Left kidney (tissue), 8 donors: Measurements from ENCODE around the gene SUMF2. TPM values are rescaled to one million over a fixed set of nuclear protein-coding genes. Genes with fewer than 3 reads are reported as not detected.
"Not testable (repeated sequence)": the region's sequence is repeated elsewhere in the genome, so short reads cannot be mapped to it uniquely, and the experiment has no call there.

Experiments used
- DNase-seq: peaks from one replicate; pipeline ENCODE4 v3.0.0-alpha.2; 2013
- long read RNA-seq, 8 donors: transcript quantifications; one replicate each; lab custom pipeline, GENCODE V29; 2026
- polyA plus RNA-seq: library from polyadenylated mRNA; unstranded; fragments of 120-200 nt; gene quantifications from one replicate; pipeline ENCODE4 v1.2.1, GENCODE V29; 2013; ENCODE audit not compliant: insufficient read length

SUMF2 gene
- 153 TPM for polyA plus RNA-seq
- long read RNA-seq, donor 1, transcript SUMF2-208 (9 exons, 2,052 nt) = major isoform, 20 of 29 reads
- long read RNA-seq, donor 1, partial matches to known transcripts = 0 of 29 reads
- long read RNA-seq, donor 1, other reads (novel, unspliced or antisense) = 0 of 29 reads
- long read RNA-seq, donor 2, transcript SUMF2-208 (9 exons, 2,052 nt) = major isoform, 12 of 19 reads
- long read RNA-seq, donor 2, partial matches to known transcripts = 0 of 19 reads
- long read RNA-seq, donor 2, other reads (novel, unspliced or antisense) = 0 of 19 reads
- long read RNA-seq, donor 3, transcript SUMF2-208 (9 exons, 2,052 nt) = major isoform, 13 of 24 reads
- long read RNA-seq, donor 3, partial matches to known transcripts = 0 of 24 reads
- long read RNA-seq, donor 3, other reads (novel, unspliced or antisense) = 0 of 24 reads
- long read RNA-seq, donor 4, partial matches to known transcripts = 0 of 1 reads
- long read RNA-seq, donor 4, other reads (novel, unspliced or antisense) = 0 of 1 reads
- long read RNA-seq, donor 5, transcript SUMF2-208 (9 exons, 2,052 nt) = major isoform, 40 of 2,153 reads
- long read RNA-seq, donor 5, partial matches to known transcripts = 2,091 of 2,153 reads
- long read RNA-seq, donor 5, other reads (novel, unspliced or antisense) = 12 of 2,153 reads
- long read RNA-seq, donor 6, transcript SUMF2-208 (9 exons, 2,052 nt) = major isoform, 24 of 110 reads
- long read RNA-seq, donor 6, partial matches to known transcripts = 76 of 110 reads
- long read RNA-seq, donor 6, other reads (novel, unspliced or antisense) = 0 of 110 reads
- long read RNA-seq, donor 7, transcript SUMF2-208 (9 exons, 2,052 nt) = major isoform, 25 of 1,847 reads
- long read RNA-seq, donor 7, partial matches to known transcripts = 516 of 1,847 reads
- long read RNA-seq, donor 7, other reads (novel, unspliced or antisense) = 1,290 of 1,847 reads
- long read RNA-seq, donor 8, transcript SUMF2-208 (9 exons, 2,052 nt) = major isoform, 5 of 10 reads
- long read RNA-seq, donor 8, partial matches to known transcripts = 0 of 10 reads
- long read RNA-seq, donor 8, other reads (novel, unspliced or antisense) = 0 of 10 reads

DNA sequence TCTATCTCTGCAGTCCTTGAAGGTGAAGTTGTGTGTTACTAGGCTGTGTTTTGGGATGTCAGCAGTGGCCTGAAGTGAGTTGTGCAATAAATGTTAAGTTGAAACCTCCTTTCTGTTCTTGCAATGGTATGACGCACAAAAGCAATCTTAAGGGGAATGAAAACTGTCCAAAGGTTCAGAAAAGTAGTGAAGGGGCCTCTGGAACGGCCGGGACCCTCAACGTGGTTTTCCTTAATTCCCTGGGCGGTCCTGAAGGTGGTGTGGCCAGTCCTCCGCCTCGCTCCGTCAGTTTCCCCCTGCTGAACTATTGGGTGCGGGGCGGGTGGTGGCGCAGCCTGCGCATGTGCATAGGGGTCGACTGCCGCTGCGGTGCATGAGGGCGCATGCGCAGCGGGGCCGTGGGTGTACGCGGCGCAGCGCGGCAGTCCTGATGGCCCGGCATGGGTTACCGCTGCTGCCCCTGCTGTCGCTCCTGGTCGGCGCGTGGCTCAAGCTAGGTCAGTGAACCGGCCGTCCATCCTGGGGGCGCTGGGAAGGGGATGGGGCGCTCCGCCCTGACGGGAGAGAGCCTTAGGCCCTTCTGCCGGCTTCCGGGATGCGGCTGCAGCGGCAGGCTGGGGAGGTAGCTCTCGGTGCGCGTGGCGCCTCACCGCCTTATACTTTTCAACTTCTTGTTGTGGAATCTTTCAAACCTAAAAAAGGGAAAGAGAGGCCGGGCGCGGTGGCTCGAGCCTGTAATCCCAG lies at the start of gene SUMF2:
Gene SUMF2 (plus strand): TSS at position 405 of the 744 bp plus-strand sequence. CDS start 26 bp downstream, at position 431.
- DNase-seq = peak; percentile 90

DNA sequence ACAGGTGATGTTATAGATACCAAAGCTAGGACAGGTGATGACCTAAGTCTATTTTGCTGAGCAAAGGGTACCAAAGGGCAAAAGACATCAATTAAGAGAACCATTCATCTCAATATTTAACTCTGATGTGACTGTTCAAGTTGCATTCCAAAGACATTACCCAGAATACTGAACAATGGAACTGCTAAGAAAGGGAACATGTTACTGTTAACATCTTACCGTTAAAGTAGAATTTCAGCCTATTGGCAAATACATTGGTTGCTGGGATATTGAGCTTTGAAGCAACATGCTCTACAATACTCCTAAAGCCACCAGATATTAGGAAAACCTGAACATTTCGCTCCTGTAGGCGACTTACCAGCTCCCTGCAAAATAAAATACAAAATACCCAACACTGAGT lies 47.1 kb upstream of the SUMF2 start:
- DNase-seq = not testable (repeated sequence)

DNA sequence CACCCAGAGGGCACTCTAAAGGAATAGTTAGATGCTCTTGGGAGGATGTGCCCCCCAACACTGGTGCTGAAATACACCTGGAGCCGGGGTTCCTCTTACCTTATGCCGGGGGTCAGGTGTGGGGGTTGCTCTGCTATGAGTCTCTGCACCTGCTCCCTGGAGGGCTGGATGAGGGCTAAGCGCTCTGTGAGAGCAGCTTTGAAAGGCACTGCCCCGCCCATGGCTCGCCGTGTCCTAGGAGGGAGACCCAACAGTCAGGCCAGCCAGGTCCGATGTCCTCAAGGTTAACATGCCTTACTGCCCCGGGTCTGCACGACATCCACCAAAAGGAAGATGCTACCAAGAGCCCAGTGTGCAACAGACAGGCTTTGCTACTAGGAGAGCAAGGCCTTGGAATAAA lies 44.6 kb upstream of the SUMF2 start:
- no peak for DNase-seq

DNA sequence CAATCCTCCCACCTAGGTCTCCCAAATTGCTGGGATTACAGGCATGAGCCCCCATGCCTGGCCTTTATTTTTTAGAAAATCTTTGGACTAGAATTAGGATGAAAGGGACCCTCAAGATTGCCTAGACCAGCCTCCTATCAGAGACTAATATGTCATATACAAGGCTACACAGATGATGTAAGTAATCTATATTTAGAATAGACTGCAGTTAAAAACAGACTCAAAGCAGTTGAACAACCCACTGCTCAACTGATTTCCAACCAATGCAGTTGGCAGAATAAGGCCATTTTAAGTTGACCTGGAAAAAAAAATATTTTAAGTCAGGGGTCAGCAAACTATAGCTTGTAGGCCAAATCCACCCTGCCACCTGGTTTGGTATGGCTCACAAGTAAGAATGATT lies 40.6 kb upstream of the SUMF2 start:
- no peak for DNase-seq

DNA sequence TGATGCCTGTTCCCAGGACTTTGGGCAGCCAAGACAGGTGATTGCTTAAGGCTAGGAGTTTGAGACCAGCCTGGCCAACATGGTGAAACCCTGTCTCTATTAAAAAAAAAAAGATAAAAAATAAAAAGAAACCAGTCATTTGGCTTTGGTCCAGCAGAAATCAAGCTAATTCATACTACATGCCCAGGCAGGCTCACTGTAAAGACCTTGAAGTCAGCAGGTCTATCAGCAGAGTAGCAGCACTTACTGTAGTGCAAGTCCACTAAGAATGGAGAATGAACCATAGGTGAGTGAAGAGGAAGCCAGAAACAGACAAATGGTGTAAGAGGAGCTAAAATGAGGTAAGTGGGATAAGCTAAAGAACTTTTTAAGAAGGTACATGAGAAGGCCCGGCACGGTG lies 37.5 kb upstream of the SUMF2 start:
- no peak for DNase-seq

DNA sequence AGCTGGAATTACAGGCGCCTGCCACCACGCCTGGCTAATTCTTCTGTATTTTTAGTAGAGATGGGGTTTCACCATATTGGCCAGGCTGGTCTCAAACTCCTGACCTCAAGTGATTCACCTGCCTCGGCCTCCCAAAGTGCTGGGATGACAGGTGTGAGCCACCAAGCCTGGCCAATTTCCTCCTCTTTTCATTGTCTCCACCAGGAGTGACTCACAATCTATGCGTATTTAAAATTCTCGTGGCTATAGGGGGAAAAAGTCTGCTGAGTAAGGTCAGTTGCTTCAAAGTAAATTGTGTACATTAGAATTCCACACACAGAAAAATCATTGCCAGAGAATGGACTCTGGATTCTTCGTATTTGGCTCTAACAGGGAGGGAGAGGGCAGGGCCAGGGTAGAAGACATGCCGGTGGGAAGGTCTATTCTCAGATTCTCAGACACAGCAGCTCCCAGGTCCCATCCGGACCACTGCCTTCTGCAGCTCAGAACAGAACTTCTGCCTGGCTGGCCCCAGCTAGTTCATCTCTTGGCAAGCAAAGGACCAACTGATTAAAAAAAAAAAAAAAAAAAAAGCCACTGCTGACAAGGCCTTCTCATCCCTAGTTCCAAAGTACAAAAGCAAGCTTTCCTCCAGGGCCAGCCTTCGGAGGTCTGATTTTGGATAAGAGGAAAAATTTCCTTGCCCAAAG lies 35.0 kb upstream of the SUMF2 start:
- no peak for DNase-seq

DNA sequence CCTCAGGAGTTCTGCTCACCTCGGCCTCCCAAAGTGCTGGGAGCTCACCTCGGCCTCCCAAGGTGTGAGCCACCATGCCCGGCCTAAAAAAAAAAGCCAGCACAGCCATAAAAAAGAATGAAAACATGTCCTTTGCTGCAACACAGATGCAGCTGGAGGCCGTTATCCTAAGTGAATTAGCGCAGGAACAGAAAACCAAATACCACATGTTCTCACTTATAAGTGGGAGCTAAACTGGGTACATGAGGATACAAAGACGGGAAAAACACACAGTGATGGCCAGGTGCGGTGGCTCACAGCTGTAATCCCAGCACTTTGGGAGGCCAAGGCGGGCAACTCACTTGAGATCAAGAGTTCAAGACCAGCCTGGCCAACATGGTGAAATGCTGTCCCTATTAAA lies 33.7 kb upstream of the SUMF2 start:
- DNase-seq = no peak

DNA sequence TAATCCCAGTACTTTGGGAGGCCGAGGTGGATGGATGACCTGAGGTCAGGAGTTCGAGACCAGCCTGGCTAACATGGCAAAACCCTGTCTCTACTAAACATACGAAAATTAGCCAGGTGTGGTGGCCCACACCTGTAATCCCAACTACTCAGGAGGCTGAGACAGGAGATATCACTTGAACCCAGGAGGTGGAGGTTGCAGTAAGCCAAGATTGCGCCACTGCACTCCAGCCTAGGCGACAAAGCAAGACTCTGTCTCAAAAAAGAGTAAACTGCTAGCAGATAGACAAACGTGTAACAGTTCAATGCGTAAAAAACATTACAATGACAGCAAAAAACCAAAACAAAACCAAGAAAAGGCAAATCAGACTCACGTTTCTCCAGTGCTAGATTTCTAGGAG lies 32.5 kb upstream of the SUMF2 start:
- DNase-seq = not testable (repeated sequence)

DNA sequence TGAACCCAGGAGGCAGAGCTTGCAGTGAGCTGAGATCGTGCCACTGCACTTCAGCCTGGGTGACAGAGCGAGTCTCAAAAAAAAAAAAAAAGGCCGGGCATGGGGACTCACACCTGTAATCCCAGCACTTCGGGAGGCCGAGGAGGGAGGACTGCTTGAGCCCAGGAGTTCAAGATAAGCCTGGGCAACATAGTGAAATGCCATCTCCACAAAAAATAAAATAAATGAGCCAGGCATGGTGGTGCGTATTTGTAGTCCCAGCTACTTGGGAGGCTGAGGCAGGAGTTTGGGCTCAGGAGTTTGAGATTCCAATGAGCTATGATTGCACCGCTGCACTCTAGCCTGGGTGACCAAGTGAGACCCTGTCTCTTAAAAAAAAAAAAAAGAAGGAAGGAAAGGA lies 31.5 kb upstream of the SUMF2 start:
- DNase-seq = not testable (repeated sequence)

DNA sequence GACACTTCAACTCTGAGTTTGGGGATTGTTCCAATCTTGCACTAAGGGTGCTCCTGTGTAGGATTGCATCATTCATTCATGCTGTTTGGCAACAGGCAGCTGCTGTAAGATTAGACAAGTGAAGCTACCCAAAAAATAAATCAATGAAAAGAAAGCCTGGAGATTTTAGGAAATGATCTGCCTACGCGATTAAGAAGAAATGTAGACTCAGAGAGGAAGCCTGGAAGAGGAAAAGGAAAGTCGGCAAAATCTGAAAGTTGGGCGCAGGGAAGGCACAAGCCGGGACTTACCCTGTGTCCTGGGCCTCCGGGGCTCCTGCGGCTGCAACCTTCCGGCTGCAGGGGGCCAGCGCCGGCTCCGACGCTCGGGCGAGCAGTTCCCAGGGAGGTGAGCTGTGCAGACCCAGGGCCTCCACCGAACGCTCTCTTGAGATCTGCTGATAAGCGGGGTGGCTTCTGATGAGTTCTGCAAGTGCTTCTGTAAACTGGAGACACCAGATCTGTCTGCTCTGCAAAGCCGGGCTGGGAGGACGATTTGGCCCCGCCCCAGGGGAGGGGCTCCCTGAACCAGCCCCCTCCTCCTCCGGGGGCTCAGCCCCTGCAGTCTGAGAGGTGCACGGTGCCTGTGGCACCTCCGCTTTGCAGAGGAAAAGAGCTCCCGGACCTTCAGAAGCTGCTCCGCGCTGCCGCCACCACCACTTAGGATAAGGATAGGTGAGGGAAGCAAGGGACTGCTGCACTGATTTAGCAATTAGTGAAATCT lies 30.2 kb upstream of the SUMF2 start:
- DNase-seq = peak; percentile 71

DNA sequence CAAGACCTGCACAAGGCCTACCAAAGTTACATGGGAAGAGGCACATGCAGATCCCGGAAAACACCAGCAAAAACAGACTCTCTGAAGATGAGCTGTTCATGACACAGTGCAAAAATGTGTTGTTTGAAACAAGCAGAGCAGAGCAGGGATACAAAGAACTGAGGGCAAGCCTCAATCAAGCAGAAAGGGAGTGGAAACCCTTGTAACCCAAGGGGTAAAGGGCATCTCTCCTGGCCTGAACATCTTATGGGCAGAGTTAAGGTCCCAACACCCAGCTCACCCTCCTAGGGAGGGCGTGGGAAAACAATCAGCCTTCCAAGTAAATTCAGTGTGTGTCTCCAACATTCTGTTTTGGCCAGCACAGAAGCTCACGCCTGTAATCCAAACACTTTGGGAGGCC lies 23.4 kb upstream of the SUMF2 start:
- DNase-seq = no peak

DNA sequence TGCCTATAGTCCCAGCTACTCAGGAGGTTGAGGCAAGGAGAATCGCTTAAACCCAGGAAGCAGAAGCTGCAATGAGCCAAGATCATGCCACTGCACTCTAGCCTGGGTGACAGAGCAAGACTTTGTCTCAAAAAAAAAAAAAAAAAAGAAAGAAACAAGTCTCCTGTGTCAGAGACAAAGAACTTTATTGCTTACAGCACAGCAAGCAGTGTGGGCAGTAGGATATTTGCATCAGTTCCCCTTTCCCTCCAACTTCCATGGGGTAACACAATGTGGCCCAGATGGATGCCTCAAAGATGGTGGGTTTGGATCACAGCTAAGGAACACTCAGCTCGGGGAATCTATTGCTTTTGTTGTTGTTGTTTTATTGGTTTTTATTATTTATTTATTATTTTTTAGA lies 18.3 kb upstream of the SUMF2 start:
- DNase-seq = not testable (repeated sequence)

DNA sequence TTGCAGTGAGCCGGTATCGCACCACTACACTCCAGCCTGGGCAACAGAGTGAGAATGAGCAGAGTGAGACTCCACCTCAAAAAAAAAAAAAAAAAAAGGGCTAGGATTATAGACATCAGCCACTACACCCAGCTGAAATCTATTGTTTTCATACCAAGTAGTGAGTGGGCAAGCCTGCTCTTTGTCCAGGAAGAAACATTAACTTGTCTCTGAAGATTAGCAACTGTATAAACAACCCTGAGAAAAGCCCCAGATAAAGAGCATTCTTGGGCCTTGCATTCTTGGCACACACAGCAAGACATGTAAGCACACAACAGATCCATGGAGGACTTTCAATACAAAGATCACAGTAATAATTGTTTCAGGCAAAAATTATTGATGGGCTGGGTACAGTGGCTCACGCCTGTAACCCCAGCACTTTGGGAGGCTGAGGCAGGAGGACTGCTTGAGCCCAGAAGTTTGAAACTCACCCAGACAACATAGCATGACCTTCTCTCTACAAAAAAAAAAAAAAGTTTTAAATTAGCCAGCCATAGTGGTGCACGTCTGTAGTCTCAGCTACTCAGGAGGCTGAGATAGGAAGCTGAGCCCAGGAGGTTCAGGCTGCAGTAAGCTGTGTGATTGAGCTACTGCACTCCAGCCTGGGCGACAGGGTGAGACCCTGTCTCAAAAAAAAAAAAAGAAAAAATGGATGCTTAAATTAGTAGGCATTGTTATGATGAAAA lies 17.2 kb upstream of the SUMF2 start:
- DNase-seq = peak; percentile 39

DNA sequence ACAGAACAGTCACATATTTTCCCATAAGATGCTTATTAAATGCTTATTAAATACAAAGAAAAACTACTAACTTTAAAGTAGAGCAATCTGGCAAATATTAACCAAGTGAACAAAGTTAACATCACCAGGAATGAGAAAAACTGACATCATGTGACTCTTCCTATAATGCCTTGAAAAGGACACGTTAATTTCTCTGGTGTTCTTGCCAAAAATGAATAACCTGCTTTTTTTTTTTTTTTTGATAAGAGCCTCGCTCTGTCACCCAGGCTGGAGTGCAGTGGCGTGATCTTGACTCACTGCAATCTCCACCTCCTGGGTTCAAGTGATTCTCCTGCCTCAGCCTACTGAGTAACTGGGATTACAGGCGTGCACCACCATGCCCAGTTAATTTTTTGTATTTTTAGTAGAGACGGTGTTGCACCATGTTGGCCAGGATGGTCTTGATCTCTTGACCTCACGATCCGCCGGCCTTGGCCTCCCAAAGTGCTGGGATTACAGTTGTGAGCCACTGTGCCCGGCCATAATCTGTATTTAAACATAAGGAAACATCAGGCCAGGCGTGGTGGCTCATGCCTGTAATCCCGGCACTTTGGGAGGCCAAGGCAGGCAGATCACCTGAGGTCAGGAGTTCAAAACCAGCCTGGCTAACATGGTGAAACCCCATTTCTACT lies 16.5 kb upstream of the SUMF2 start:
- DNase-seq = not testable (repeated sequence)

DNA sequence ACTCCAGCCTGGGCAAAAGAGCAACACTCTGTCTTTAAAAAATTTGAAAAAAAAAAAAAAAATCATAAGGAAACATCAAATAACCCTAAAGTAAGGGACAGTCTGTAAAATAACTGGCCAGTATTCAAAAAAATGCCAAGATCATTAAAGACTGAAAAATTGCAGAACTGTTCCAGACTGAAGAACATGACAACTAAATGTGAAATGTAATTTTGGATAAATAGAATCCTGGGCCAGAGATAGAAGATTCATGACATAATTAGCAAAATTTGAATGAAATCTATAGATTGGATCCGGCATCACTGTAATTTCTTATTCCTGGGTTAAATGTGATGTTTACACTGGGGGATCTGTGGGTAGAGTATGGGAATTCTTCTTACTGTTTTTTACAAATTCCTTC lies 15.8 kb upstream of the SUMF2 start:
- DNase-seq = no peak

DNA sequence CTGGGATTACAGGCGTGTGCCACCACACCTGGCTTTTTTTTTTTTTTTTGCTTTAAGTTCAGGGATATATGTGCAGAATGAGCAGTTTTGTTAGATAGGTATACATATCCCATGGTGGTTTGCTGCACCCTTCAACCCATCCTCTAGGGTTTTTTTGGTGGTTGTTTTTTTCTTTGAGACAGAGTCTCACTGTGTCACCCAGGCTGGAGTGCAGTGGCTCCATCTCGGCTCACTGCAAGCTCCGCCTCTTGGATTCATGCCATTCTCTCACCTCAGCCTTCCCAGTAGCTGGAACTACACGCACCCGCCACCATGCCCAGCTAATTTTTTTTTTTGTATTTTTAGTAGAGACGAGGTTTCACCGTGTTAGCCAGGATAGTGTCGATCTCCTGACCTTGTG lies 15.3 kb upstream of the SUMF2 start:
- DNase-seq = not testable (repeated sequence)

DNA sequence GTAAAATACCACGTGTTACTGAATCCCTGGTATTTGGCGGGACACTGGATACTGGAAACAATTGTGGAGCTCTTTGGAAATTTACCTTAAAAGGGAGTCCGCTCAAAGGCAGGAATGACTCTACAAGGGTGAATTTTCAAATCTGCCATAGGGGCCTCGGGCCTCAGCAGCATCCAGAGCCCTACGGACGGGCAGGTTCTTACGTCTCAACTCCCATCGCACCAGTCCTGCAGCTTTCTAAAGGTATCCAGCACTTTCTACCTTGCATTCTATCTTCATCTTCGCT lies 13.1 kb upstream of the SUMF2 start:
- DNase-seq = no peak

DNA sequence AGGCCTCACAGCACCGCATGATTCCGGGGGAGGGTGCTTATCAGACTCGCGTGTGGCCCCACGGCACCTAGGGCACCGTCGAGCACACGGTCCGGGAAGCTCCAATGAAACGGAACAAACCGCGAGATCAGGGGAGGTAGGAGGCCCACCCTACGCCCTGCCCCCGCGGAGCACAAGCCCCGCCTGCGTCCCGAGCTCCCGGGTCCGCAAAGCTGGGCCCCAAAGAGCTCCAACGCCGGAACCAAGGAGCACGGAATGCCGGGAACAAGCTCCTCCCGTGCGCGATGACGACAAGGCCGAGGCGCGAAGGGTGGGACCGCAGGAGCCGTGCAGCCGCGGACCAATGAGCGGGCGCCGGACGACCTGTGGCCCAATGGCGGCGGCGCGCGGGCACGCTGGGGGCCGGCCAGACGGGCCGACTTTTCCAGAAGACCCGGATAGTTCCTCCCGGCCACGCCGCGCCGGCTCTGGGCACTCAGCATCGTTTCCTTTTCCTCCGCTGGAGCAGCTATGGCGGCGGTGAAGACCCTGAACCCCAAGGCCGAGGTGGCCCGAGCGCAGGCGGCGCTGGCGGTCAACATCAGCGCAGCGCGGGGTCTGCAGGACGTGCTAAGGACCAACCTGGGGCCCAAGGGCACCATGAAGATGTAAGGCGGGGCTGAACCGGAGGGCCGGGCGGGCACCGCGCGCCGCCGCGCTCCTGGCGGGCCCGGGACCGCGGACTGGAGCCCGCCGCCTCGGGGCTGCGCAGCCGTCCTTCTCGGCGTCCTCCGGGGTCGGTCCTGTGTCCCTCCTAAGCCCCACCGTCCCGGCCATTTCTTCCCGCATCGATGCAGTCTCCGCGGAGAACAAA lies 12.5 kb upstream of the SUMF2 start, which contains the start of the genes CCT6A and PSPH:
Gene CCT6A (plus strand): TSS at position 427 of the 853 bp plus-strand sequence. CDS start 84 bp downstream, at position 511.
Gene PSPH (minus strand): TSS at position 106 of the 853 bp plus-strand sequence. CDS start 30,232 bp downstream, outside the sequence.
- peak; percentile 97 for DNase-seq
